Thyroid gland (tissue), 4 donors: ENCODE results near the gene GREB1. TPM values are rescaled to one million over a fixed set of nuclear protein-coding genes. Genes with fewer than 3 reads are reported as not detected.

Experiments
- DNase-seq, 2 donors: peaks; one replicate each; pipeline ENCODE4 v3.0.0-alpha.2; 2019
- H3K27ac ChIP-seq, 3 donors: fragments of 200-600 bp; sonication (generic); 1 replicate in 2 of 3; 2 replicates in 1 of 3; pipeline ENCODE4 v1.5.1; 2016 to 2019; ENCODE audit warnings: mild to moderate bottlenecking in 1 of 3, moderate library complexity in 1 of 3
- H3K27me3 ChIP-seq: fragments of 200-600 bp; sonication (generic); one replicate; pipeline ENCODE4 v1.5.1; 2019
- H3K36me3 ChIP-seq, 2 donors: fragments of 200-600 bp; sonication (generic); one replicate each; pipeline ENCODE4 v1.5.1; 2016 to 2019
- H3K4me1 ChIP-seq, 2 donors: fragments of 200-600 bp; sonication (generic); one replicate each; pipeline ENCODE4 v1.5.1; 2017 to 2019
- H3K4me3 ChIP-seq, 3 donors: fragments of 200-600 bp; sonication (generic); replicated peaks in 1 of 3; 1 replicate in 2 of 3; 2 replicates in 1 of 3; pipeline ENCODE4 v1.5.1; 2016; ENCODE audit warnings: mild to moderate bottlenecking in 1 of 3
- H3K9me3 ChIP-seq: fragments of 200-600 bp; sonication (generic); one replicate; pipeline ENCODE4 v1.5.1; 2017
- POLR2A ChIP-seq, 2 donors: fragments of 450-650 bp; IDR thresholded peaks; one replicate each; pipeline ENCODE4 v1.6.1; 2017; ENCODE audit warnings: antibody characterized with exemption in 2 of 2, mild to moderate bottlenecking in 2 of 2, moderate library complexity in 1 of 2
- WGBS, 2 donors: methylation state at CpG; one replicate each; pipeline ENCODE4 v1.1.5; 2017; 5-methylcytosine and 5-hydroxymethylcytosine counted together
- intact Hi-C: fragments of 100-400 bp; cut with DNase I; formaldehyde crosslinking; loops from one replicate; pipeline ENCODE4 v1.15.1; 2023
- total RNA-seq, 4 donors: library from RNA; depleted of rRNA; stranded (reverse); fragments of >200 nt; gene quantifications; one replicate each; pipeline ENCODE4 v1.2.3, GENCODE V29; 2016
- TF ChIP-seq, protein P1 (sequence below), 6 experiments: fragments of 200-600 bp in 3 of 6; fragments of 450-650 bp in 3 of 6; sonication (generic) in 3 of 6; IDR thresholded peaks; one replicate each; pipeline ENCODE4 v1.5.1; 2016 to 2019; ENCODE audit warnings: antibody characterized with exemption in 6 of 6, mild to moderate bottlenecking in 2 of 6, inconsistent platforms in 1 of 6, moderate library complexity in 1 of 6

GREB1 gene
- total RNA-seq, 4 donors from 2014 or later: 0.94 to 4.2 (median 2.0) TPM

- intact Hi-C loops: no loop called here
- Histone ChIP-seq H3K36me3 (no peaks in the 10 kb centered on the region), H3K9me3 (no peaks in the 10 kb centered on the region), H3K4me1 (peaks cover 17 to 18% of the 10 kb centered on the region in 2 donors), H3K4me3 (no peak overlapping the region), H3K27me3 (no peaks in the 10 kb centered on the region), H3K27ac (peak overlapping the region in 1 of 3 donors; percentile 9)
- TF ChIP-seq, protein P1, sequence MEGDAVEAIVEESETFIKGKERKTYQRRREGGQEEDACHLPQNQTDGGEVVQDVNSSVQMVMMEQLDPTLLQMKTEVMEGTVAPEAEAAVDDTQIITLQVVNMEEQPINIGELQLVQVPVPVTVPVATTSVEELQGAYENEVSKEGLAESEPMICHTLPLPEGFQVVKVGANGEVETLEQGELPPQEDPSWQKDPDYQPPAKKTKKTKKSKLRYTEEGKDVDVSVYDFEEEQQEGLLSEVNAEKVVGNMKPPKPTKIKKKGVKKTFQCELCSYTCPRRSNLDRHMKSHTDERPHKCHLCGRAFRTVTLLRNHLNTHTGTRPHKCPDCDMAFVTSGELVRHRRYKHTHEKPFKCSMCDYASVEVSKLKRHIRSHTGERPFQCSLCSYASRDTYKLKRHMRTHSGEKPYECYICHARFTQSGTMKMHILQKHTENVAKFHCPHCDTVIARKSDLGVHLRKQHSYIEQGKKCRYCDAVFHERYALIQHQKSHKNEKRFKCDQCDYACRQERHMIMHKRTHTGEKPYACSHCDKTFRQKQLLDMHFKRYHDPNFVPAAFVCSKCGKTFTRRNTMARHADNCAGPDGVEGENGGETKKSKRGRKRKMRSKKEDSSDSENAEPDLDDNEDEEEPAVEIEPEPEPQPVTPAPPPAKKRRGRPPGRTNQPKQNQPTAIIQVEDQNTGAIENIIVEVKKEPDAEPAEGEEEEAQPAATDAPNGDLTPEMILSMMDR (IDR thresholded peaks at IDR 0.05): no peak
- no peak for TF ChIP-seq POLR2A (IDR thresholded peaks at IDR 0.05)
- DNase-seq: peak; percentile 78 to 81
- 39 to 40% methylated on average over 11 to 12 of the region's 12 CpGs for WGBS, 2 donors
These were observed 6.5 kb downstream of the GREB1 start for GRCh38 chr2:11540148-11540995.

GRCh38 chr2:11540996-11541692 lies 7.3 kb downstream of the GREB1 start:
- Histone ChIP-seq H3K36me3 (no peaks in the 10 kb centered on the region), H3K9me3 (no peaks in the 10 kb centered on the region), H3K27me3 (no peaks in the 10 kb centered on the region), H3K4me1 (peaks cover 17 to 18% of the 10 kb centered on the region in 2 donors), H3K4me3 (no peak overlapping the region), H3K27ac (no peak overlapping the region)
- no peak for TF ChIP-seq POLR2A (IDR thresholded peaks at IDR 0.05)
- TF ChIP-seq, protein P1 (IDR thresholded peaks at IDR 0.05): no peak
- no peak for DNase-seq
- 89 to 95% methylated on average over 11 of the region's 11 CpGs for WGBS, 2 donors
- intact Hi-C loops: no loop called here

DNA sequence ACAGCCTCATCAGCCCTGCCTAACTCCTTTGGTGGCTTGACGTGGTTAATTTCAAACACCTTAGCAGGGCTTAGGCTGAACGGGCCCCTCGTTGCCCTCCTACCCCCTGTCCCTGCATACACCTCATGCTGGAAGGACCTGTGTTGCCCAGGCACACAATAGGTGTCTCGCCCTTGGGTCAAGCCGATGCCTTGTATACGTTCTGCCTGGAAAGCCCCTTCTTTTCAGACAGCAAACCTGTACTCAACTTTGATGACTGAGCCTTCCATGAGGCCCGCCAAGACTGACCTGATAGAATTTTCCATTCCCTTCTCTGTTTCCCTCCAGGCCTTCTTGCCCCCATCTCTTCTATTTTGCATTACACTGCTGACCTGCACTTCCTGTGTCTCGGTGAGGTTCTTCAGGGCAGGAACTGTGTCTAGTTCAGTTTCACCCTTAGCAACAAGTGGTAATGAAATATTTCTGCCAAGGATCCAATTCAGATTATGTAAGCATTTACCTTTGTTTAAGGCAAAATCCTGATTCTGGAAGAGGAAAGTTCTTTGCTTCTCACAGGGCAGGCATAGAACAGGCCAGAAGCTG lies 7.9 kb downstream of the GREB1 start:
- TF ChIP-seq POLR2A (IDR thresholded peaks at IDR 0.05): no peak
- TF ChIP-seq, protein P1 (IDR thresholded peaks at IDR 0.05): no peak
- Histone ChIP-seq H3K36me3 (no peaks in the 10 kb centered on the region), H3K4me1 (peaks cover 17 to 18% of the 10 kb centered on the region in 2 donors), H3K27ac (no peak overlapping the region), H3K27me3 (no peaks in the 10 kb centered on the region), H3K9me3 (no peaks in the 10 kb centered on the region), H3K4me3 (no peak overlapping the region)
- intact Hi-C loops: no loop called here
- DNase-seq: no peak
- WGBS, 2 donors: 81 to 85% methylated on average over 8 of the region's 8 CpGs

- H3K36me3 ChIP-seq: no peaks in the 10 kb centered on the region
- TF ChIP-seq, protein P1 (IDR thresholded peaks at IDR 0.05): no peak
- no peak for TF ChIP-seq POLR2A (IDR thresholded peaks at IDR 0.05)
- no peaks in the 10 kb centered on the region for H3K9me3 ChIP-seq
- DNase-seq: no peak
- no peak overlapping the region for H3K27ac ChIP-seq
- H3K4me3 ChIP-seq: no peak overlapping the region
- WGBS, 2 donors: 76 to 86% methylated on average over 11 of the region's 11 CpGs
- intact Hi-C loops: no loop called here
- peaks cover 17 to 18% of the 10 kb centered on the region in 2 donors for H3K4me1 ChIP-seq
- no peaks in the 10 kb centered on the region for H3K27me3 ChIP-seq
These were observed 8.5 kb downstream of the GREB1 start for GRCh38 chr2:11542275-11542819.
